BE2C (cell line): ENCODE measurements around the gene FHAD1.

ENCODE experiments used
- DNase-seq: peaks from one replicate; pipeline ENCODE4 v3.0.0-alpha.2; 2020
- H3K27me3 ChIP-seq: fragments of 250-450 bp; sonication (Bioruptor Pico); 2 replicates; pipeline ENCODE4 v1.5.1; 2020; ENCODE audit warnings: mild to moderate bottlenecking
- H3K36me3 ChIP-seq: fragments of 250-450 bp; sonication (Bioruptor Pico); 2 replicates; pipeline ENCODE4 v1.5.1; 2020; ENCODE audit warnings: mild to moderate bottlenecking
- H3K4me1 ChIP-seq: fragments of 250-450 bp; sonication (Bioruptor Pico); 2 replicates; pipeline ENCODE4 v1.5.1; 2020
- H3K4me3 ChIP-seq: 2 replicates; pipeline ENCODE4 v1.5.1; 2011; ENCODE audit warnings: low read depth, low read length
- H3K9me3 ChIP-seq: fragments of 250-450 bp; sonication (Bioruptor Pico); 2 replicates; pipeline ENCODE4 v1.5.1; 2020
- TF ChIP-seq, protein P1 (sequence below): IDR thresholded peaks from 2 replicates; pipeline ENCODE4 v1.5.1; 2012; ENCODE audit warnings: mild to moderate bottlenecking, low read depth, low read length

Gene FHAD1

GRCh38 chr1:15204931-15205330, 42.1 kb upstream of the FHAD1 start:
- Histone ChIP-seq H3K9me3 (no peaks in the 10 kb centered on the region), H3K27me3 (no peaks in the 10 kb centered on the region), H3K36me3 (no peaks in the 10 kb centered on the region), H3K4me3 (no peak overlapping the region), H3K4me1 (peaks cover 8% of the 10 kb centered on the region; the same call in 1 of the 2 replicates)
- TF ChIP-seq, protein P1, sequence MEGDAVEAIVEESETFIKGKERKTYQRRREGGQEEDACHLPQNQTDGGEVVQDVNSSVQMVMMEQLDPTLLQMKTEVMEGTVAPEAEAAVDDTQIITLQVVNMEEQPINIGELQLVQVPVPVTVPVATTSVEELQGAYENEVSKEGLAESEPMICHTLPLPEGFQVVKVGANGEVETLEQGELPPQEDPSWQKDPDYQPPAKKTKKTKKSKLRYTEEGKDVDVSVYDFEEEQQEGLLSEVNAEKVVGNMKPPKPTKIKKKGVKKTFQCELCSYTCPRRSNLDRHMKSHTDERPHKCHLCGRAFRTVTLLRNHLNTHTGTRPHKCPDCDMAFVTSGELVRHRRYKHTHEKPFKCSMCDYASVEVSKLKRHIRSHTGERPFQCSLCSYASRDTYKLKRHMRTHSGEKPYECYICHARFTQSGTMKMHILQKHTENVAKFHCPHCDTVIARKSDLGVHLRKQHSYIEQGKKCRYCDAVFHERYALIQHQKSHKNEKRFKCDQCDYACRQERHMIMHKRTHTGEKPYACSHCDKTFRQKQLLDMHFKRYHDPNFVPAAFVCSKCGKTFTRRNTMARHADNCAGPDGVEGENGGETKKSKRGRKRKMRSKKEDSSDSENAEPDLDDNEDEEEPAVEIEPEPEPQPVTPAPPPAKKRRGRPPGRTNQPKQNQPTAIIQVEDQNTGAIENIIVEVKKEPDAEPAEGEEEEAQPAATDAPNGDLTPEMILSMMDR: no peak
- DNase-seq: no peak

- no peaks in the 10 kb centered on the region for H3K9me3 ChIP-seq
- no peaks in the 10 kb centered on the region for H3K36me3 ChIP-seq
- H3K4me3 ChIP-seq: no peak overlapping the region
- H3K4me1 ChIP-seq: 0 out of 2 replicates have a peak, but pooled peaks cover 6% of the 10 kb centered on the region
- no peak for DNase-seq
- TF ChIP-seq, protein P1: no peak
- H3K27me3 ChIP-seq: no peaks in the 10 kb centered on the region
Observed at GRCh38 chr1:15205586-15206346, 41.3 kb upstream of the FHAD1 start.

DNA sequence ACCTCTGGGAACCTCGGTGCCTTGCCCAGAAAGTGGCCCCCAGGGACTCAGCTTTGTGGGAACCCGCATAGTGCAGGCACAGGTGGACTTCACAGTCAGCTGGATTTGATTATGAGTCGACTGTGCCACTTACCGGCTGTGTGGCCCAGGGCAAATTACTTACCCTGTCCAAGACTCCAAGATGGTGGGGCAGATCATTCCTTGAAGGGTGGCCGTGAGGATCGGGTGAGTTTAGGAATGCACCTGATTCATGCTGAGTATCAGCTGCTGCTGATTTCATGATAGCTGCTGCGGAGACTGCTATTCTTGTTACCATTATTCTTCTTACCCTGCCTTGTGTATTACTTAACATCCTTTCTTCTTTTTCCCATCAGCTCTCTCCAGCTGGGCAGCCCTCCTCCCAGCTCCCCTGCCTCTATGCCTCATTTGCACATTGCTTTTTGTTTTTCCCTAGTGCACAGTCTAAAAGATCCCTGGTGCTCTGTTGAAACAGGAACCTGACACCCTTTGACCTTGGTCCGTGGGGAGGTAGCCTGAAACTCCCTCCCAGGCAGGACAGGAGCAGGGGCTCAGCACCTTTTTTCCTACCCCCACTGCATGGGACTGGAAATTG, 40.5 kb upstream of the FHAD1 start:
- TF ChIP-seq, protein P1: no peak
- 0 out of 2 replicates have a peak, but pooled peaks cover 2% of the 10 kb centered on the region for H3K4me1 ChIP-seq
- no peak for DNase-seq
- no peaks in the 10 kb centered on the region for H3K9me3 ChIP-seq
- H3K36me3 ChIP-seq: no peaks in the 10 kb centered on the region
- H3K27me3 ChIP-seq: no peaks in the 10 kb centered on the region
- H3K4me3 ChIP-seq: no peak overlapping the region

DNA sequence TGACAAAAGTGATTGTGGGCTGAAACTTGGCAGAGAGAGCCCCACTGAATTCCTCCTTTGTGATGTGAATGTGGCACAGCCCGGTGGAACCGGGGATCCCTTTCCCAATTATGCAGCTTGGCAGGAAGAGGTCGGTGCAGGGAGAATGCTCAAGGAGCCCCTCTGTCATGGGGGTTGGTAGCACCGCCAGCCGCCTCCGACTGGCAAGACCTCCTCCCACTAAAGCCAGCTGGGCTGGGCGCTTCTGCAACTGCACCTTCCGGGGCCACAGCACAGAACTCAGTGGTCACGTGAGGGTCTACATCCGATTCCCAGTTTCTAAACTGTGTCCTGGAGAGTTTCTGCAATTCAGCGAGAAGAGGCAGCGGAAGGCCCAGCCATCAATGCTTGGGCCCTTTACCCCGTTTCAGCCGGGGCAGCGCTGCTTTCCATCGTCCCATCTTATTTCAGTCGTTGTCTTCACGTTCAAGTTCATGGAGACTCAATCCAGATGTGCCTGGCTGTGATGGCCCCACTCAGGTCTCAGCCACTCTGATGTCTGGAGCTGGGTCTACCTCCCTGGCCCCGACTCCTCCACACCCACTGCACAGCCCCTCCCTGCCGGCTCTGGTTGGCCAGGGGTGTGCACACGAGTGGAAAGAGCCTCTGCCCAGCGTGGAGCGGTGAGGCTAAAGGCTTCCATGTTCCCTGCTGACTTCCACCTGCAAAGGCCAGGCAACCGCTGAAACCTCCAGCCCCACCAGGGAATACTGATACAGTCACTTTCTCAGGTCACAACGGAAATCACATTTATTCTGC, 39.8 kb upstream of the FHAD1 start:
- no peak for DNase-seq

GRCh38 chr1:15207829-15208429, 39.1 kb upstream of the FHAD1 start:
- no peaks in the 10 kb centered on the region for H3K9me3 ChIP-seq
- no peaks in the 10 kb centered on the region for H3K27me3 ChIP-seq
- H3K4me3 ChIP-seq: no peak overlapping the region
- H3K4me1 ChIP-seq: no peaks in the 10 kb centered on the region
- DNase-seq: no peak
- no peaks in the 10 kb centered on the region for H3K36me3 ChIP-seq
- TF ChIP-seq, protein P1: no peak

More for the DNA sequence above, 39.8 kb upstream of the FHAD1 start:
- no peaks in the 10 kb centered on the region for H3K36me3 ChIP-seq
- no peak overlapping the region for H3K4me3 ChIP-seq
- no peaks in the 10 kb centered on the region for H3K9me3 ChIP-seq
- no peaks in the 10 kb centered on the region for H3K4me1 ChIP-seq
- TF ChIP-seq, protein P1: no peak
- no peaks in the 10 kb centered on the region for H3K27me3 ChIP-seq
